ENCODE results near the gene XRCC5. TPM values are rescaled to one million over a fixed set of nuclear protein-coding genes. Genes with fewer than 3 reads are reported as not detected.

The XRCC5 gene
- total and polyA plus RNA-seq, 8 donors: 212 to 302 (median 262) TPM

GRCh38 chr2:216114714-216115531, 5.8 kb downstream of the XRCC5 start:
- TF ChIP-seq CTCF (IDR thresholded peaks at IDR 0.05): peak; percentile 61 to 85
- peak overlapping the region; percentile 41 to 52 for H3K4me3 ChIP-seq
- H3K36me3 ChIP-seq: peaks cover 0 to 78% of the 10 kb centered on the region in 2 donors
- no peaks in the 10 kb centered on the region for H3K27me3 ChIP-seq
- intact Hi-C loops (cut with DNase I): no loop called here
- H3K27ac ChIP-seq: peak overlapping the region; percentile 89
- ATAC-seq: peak; percentile 92
- H3K9me3 ChIP-seq: no peaks in the 10 kb centered on the region
- peaks cover 18 to 88% of the 10 kb centered on the region in 2 donors for H3K4me1 ChIP-seq
- peak; percentile 94 to 100 (median 100) for DNase-seq

- Histone ChIP-seq H3K36me3 (peaks cover 0 to 84% of the 10 kb centered on the region in 2 donors), H3K9me3 (no peaks in the 10 kb centered on the region), H3K4me3 (no peak overlapping the region), H3K27me3 (no peaks in the 10 kb centered on the region), H3K27ac (no peak overlapping the region), H3K4me1 (peaks cover 9 to 78% of the 10 kb centered on the region in 2 donors)
- intact Hi-C loops (cut with DNase I): no loop called here
- no peak for TF ChIP-seq CTCF (IDR thresholded peaks at IDR 0.05)
- DNase-seq: no peak
- no peak for ATAC-seq
Measured at GRCh38 chr2:216116418-216116817, 7.3 kb downstream of the XRCC5 start.

GRCh38 chr2:216117561-216118340, 8.6 kb downstream of the XRCC5 start:
- Histone ChIP-seq H3K4me1 (peaks cover 9 to 65% of the 10 kb centered on the region in 2 donors), H3K4me3 (no peak overlapping the region), H3K36me3 (peaks cover 0 to 85% of the 10 kb centered on the region in 2 donors), H3K9me3 (no peaks in the 10 kb centered on the region), H3K27me3 (no peaks in the 10 kb centered on the region), H3K27ac (no peak overlapping the region)
- no peak for TF ChIP-seq CTCF (IDR thresholded peaks at IDR 0.05)
- no peak for DNase-seq
- ATAC-seq: no peak
- intact Hi-C loops (cut with DNase I): no loop called here

GRCh38 chr2:216118474-216118873, 9.3 kb downstream of the XRCC5 start:
- ATAC-seq (no peak), DNase-seq (no peak)
- H3K27ac ChIP-seq: no peak overlapping the region
- no peaks in the 10 kb centered on the region for H3K27me3 ChIP-seq
- intact Hi-C loops (cut with DNase I): no loop called here
- no peaks in the 10 kb centered on the region for H3K9me3 ChIP-seq
- H3K4me1 ChIP-seq: peaks cover 9 to 60% of the 10 kb centered on the region in 2 donors
- no peak for TF ChIP-seq CTCF (IDR thresholded peaks at IDR 0.05)
- no peak overlapping the region for H3K4me3 ChIP-seq
- H3K36me3 ChIP-seq: peaks cover 0 to 85% of the 10 kb centered on the region in 2 donors

GRCh38 chr2:216119146-216119545, 10.0 kb downstream of the XRCC5 start:
- Histone ChIP-seq H3K27ac (no peak overlapping the region), H3K9me3 (no peaks in the 10 kb centered on the region), H3K4me1 (peaks cover 9 to 53% of the 10 kb centered on the region in 2 donors), H3K4me3 (no peak overlapping the region), H3K27me3 (no peaks in the 10 kb centered on the region), H3K36me3 (peaks cover 0 to 85% of the 10 kb centered on the region in 2 donors)
- intact Hi-C loops (cut with DNase I): no loop called here
- no peak for DNase-seq
- TF ChIP-seq CTCF (IDR thresholded peaks at IDR 0.05): no peak
- no peak for ATAC-seq
